HG02840 (cell line): ENCODE results near the gene MAST4.

Experiments used
- ATAC-seq: cut with Tn5 transposase; IDR thresholded peaks from one replicate; pipeline ENCODE4 v1.9.1; 2021; ENCODE audit warnings: mild to moderate bottlenecking, moderate library complexity, moderate number of reproducible peaks; ENCODE audit not compliant: unreplicated experiment, low FRiP score

MAST4 gene

GRCh38 chr5:66595756-66596635, at the start of gene MAST4:
MAST4 (plus strand) TSS chr5:66596393; CDS start chr5:66596656, 263 bp downstream.
- ATAC-seq = peak; percentile 98

GRCh38 chr5:66546541-66546940, 49.7 kb upstream of the MAST4 start:
- ATAC-seq = no peak

GRCh38 chr5:66551338-66551737, 44.9 kb upstream of the MAST4 start:
- ATAC-seq = no peak

GRCh38 chr5:66551945-66552344, 44.2 kb upstream of the MAST4 start:
- ATAC-seq = no peak

- ATAC-seq = no peak
Measured at GRCh38 chr5:66553368-66553912, 42.8 kb upstream of the MAST4 start.

DNA sequence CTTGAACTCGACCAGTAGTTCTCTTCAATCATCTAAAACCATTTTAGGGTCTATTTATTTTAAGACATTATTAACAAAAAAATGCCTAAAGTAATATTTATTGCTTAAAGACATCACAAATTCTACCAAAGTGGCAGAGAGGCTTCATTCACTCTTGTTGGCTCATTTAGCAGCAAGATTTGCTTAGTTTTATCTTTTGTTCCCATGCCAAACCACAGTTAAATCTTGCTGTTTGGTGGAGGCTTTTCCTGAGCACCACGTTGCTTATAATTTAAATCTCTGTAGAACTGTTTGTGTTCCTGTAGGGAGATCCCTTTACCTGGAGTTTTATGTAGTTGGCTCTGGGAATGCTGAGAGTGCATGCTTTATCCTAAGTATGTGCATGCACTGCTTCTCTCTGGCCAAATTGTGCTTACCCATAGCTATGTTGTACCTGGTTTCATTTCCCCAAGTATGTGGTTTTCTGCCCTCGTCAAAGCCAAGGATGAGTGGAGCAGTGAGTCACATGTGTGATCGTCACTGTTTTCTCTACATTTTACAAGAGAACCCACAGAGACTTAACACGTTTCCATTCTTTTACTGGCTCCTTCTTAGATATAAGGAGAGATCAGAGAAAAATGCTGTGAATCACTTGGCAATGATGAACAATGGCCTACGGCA, 42.1 kb upstream of the MAST4 start:
- peak; percentile 89 for ATAC-seq

DNA sequence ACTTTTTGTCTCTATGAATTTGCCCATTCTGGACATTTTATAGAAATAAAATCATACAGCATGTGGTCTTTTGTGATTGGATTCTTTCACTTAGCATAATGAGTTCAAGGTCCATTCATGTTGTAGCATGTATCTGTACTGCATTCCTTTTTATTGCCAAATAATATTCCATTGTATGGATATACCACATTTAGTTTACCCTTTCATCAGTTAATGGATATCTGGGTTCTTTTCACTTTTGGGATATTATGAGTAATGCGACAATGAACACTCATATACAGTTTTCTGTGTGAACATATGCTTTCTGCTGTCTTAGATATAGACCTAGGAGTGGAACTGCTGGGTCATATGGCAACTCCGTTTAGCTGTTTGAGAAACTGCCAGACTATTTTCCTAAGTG, 41.3 kb upstream of the MAST4 start:
- ATAC-seq = no peak

GRCh38 chr5:66558560-66558959, 37.6 kb upstream of the MAST4 start:
- no peak for ATAC-seq

DNA sequence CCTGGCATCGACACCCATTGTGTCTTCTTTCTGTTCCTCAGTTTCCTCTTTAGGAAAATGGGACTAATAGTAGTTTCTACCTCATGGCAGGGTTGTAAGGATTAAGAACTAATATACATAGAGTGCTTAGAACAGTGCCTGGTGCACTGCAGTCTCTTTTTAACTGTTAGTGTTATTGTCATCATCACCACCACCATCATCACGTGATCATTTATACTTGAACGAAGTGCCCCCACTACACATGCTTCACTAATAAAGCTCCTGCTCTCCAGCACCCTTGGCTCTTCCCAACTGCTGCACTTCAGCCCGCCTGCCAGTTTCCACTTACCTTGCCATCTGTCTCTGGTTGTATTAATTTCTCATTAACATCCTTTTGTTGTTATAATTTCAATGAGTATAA, 35.8 kb upstream of the MAST4 start:
- no peak for ATAC-seq

- ATAC-seq = no peak
Measured at GRCh38 chr5:66561256-66561990, 34.8 kb upstream of the MAST4 start.

GRCh38 chr5:66565878-66566277, 30.3 kb upstream of the MAST4 start:
- ATAC-seq = no peak

DNA sequence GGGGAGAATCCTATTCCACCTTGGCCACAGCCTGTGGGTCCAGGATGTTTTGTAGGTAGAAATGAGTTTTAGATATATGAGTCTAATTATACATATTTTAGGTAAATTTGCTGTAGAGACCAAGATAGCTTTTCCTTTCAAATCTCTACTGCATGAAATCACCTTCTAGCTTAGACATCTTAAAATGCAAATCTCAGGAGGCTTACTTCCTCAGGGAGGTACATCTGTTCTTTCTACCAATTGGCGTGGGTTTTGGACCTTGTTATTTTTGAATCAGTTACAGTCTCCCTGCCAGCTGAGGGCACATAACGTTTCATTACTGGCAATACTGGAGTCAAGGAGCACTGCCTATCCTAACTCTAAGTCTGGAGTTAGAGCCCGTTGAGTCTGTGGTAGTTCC, 28.7 kb upstream of the MAST4 start:
- no peak for ATAC-seq

GRCh38 chr5:66570201-66570600, 26.0 kb upstream of the MAST4 start:
- no peak for ATAC-seq

- ATAC-seq = no peak
Measured at GRCh38 chr5:66573733-66574132, 22.5 kb upstream of the MAST4 start.

DNA sequence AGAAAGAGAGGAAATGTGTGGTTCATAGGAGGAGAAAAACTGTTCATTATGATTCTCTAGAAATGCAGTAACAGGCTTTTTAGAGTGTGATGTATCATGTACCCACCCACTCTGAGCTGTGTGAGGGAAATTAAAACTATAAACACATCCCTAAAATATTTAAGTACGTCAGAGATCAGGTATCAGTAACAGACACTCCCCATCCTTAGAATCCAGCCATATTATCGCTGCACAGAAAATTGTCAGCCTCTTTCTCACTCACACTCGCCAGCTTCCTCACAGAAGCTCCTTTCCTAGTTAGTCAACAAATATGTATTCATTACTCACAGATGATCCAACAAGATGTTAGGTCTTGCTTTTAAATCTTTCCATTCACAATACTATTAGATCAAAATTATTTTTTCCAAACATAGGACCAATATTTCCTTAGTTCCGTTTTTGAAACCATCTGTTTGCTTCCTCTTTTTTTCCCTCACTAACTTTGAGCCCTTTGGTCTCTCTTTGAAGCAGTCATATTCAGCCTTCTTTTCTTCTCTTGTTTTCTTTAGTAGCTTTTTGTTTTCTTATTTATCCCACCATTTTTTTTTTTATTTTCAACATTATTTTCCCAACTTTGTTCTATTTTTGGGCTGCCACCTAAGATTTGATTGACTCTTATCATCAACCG, 13.6 kb upstream of the MAST4 start:
- no peak for ATAC-seq

DNA sequence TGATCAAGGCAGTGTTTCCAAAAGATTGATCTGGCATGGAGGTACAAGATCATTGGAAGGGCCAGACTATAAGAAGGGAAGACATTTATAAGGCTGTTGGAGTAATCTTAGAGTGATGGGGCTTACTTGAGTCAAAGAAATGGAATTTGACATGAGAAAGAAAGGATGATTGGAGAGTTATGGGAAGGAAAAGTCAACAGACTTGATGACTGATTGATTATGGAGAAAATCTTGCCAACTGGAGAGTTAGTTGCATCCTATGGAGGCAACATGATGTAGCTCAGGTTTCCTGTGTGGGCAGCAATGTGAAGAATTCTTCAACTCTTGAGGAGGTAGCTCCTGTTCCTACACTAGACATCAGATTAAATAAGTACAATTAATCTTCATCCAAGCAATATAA, 10.9 kb upstream of the MAST4 start:
- ATAC-seq = no peak

DNA sequence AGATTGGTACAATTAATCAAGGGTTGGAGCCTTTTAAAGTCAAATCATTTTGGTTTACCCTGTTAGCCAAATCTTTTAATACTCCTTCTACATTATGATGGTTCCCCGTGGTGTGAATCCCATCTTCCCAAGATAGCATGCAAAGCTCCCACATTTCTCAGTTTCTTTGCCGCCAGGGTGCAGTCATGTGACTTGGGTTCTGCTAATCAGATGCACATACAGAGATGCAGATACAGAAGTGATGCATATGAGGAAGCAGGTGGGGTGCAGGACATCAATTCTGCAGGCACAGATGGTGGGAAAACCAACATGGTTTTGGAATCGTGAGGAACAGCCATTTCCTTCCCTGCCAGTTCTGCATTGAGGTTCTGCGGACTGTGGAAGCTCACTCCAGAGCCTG, 8.4 kb upstream of the MAST4 start:
- no peak for ATAC-seq

- peak; percentile 29 for ATAC-seq
Measured at GRCh38 chr5:66596636-66597182, 516 bp downstream of the MAST4 start.

GRCh38 chr5:66597183-66597757, 1.1 kb downstream of the MAST4 start:
- no peak for ATAC-seq

- ATAC-seq = no peak
Measured at GRCh38 chr5:66602621-66603020, 6.4 kb downstream of the MAST4 start.
